Body of pancreas (tissue), 4 donors: ENCODE measurements around the gene NUDT19. TPM values are rescaled to one million over a fixed set of nuclear protein-coding genes. Genes with fewer than 3 reads are reported as not detected.

Experiments
- ATAC-seq: fragments of 150-250 bp; one replicate; pipeline ENCODE4 v1.9.1; 2016
- DNase-seq, 4 donors: peaks; one replicate each; pipeline ENCODE4 v3.0.0-alpha.2; 2019
- H3K27ac ChIP-seq, 4 donors: fragments of 200-600 bp; sonication (generic); 1 replicate in 3 of 4; 2 replicates in 1 of 4; pipeline versions ENCODE4 v1.5.1 to v1.6.1; 2016 to 2019; ENCODE audit warnings: mild to moderate bottlenecking in 1 of 4, mixed read lengths in 1 of 4, moderate library complexity in 1 of 4
- H3K27me3 ChIP-seq, 2 donors: fragments of 200-600 bp; sonication (generic); one replicate each; pipeline ENCODE4 v1.6.0; 2016; ENCODE audit warnings: mild to moderate bottlenecking in 1 of 2
- H3K36me3 ChIP-seq, 2 donors: fragments of 200-600 bp; sonication (generic); replicated peaks in 1 of 2; 2 replicates each; pipeline ENCODE4 v1.5.1; 2016; ENCODE audit warnings: low read depth in 2 of 2; ENCODE audit not compliant: insufficient read depth in 1 of 2
- H3K4me1 ChIP-seq: fragments of 200-600 bp; sonication (generic); one replicate; pipeline ENCODE4 v1.6.0; 2016
- H3K4me3 ChIP-seq, 2 donors: fragments of 200-600 bp; sonication (generic); 1 replicate in 1 of 2; 2 replicates in 1 of 2; pipeline ENCODE4 v1.5.1; 2016 to 2019
- H3K9me3 ChIP-seq, 3 donors: fragments of 200-600 bp; sonication (generic); 1 replicate in 2 of 3; 2 replicates in 1 of 3; pipeline ENCODE4 v1.5.1; 2016
- POLR2A ChIP-seq, 3 donors: fragments of 450-650 bp; IDR thresholded peaks; one replicate each; pipeline ENCODE4 v1.6.1; 2016; ENCODE audit warnings: antibody characterized with exemption in 3 of 3, mild to moderate bottlenecking in 2 of 3
- WGBS, 2 donors: methylation state at CpG; one replicate each; pipeline ENCODE4 v1.1.5; 2017; 5-methylcytosine and 5-hydroxymethylcytosine counted together
- intact Hi-C: fragments of 100-400 bp; cut with DNase I; formaldehyde crosslinking; loops from one replicate; pipeline ENCODE4 v1.15.1; 2023
- total RNA-seq, 2 donors: library from RNA; depleted of rRNA; stranded (reverse); fragments of >200 nt; gene quantifications; one replicate each; pipeline ENCODE4 v1.1.0, GENCODE V29; 2016
- TF ChIP-seq, protein P1 (sequence below), 7 experiments: fragments of 450-650 bp in 4 of 7; fragments of 200-600 bp in 3 of 7; sonication (generic) in 3 of 7; IDR thresholded peaks; one replicate each; pipeline ENCODE4 v1.5.1; 2016 to 2019; ENCODE audit warnings: antibody characterized with exemption in 7 of 7

The NUDT19 gene
- total RNA-seq, 2 donors from 2014 or later = 2.3 to 3.9 TPM

DNA sequence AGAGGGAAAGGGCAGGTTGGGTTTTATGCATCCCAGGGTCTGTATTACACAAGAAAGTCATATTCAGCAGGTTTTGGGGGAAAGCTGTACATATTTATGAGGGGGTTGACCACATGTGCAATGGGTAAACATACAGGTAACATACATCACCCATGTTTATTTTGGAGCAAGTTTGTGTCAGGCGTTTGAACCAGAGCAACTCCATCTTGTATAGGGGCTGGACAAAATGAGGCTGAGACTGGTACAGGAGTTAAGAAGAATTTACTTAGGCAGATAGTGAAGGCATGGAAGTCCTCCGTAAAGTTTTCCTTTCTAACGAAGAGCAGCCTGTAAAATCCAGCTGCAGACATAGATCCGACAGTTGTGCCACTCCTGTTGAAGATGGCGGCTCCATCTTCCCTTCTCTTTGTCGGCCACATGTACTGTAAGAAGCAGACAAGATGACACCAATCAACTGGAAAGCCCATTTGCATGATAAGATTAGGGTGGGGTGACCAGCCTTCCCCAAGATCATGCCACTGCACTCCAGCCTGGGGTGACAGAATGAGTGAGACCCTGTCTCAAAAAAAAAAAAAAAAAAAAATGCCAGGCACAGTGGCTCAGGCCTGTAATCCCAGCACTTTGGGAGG, 4.7 kb upstream of the NUDT19 start:
- intact Hi-C loops = no loop called here
- no peak for DNase-seq
- Histone ChIP-seq H3K9me3 (no peaks in the 10 kb centered on the region), H3K4me3 (no peak overlapping the region), H3K27me3 (no peaks in the 10 kb centered on the region), H3K4me1 (peaks cover 10% of the 10 kb centered on the region), H3K27ac (no peak overlapping the region), H3K36me3 (no peaks in the 10 kb centered on the region)
- TF ChIP-seq POLR2A (IDR thresholded peaks at IDR 0.05) = no peak
- TF ChIP-seq, protein P1, sequence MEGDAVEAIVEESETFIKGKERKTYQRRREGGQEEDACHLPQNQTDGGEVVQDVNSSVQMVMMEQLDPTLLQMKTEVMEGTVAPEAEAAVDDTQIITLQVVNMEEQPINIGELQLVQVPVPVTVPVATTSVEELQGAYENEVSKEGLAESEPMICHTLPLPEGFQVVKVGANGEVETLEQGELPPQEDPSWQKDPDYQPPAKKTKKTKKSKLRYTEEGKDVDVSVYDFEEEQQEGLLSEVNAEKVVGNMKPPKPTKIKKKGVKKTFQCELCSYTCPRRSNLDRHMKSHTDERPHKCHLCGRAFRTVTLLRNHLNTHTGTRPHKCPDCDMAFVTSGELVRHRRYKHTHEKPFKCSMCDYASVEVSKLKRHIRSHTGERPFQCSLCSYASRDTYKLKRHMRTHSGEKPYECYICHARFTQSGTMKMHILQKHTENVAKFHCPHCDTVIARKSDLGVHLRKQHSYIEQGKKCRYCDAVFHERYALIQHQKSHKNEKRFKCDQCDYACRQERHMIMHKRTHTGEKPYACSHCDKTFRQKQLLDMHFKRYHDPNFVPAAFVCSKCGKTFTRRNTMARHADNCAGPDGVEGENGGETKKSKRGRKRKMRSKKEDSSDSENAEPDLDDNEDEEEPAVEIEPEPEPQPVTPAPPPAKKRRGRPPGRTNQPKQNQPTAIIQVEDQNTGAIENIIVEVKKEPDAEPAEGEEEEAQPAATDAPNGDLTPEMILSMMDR (IDR thresholded peaks at IDR 0.05) = no peak
- ATAC-seq = no peak
- WGBS, 2 donors = 90 to 93% methylated on average over 6 of the region's 6 CpGs

DNA sequence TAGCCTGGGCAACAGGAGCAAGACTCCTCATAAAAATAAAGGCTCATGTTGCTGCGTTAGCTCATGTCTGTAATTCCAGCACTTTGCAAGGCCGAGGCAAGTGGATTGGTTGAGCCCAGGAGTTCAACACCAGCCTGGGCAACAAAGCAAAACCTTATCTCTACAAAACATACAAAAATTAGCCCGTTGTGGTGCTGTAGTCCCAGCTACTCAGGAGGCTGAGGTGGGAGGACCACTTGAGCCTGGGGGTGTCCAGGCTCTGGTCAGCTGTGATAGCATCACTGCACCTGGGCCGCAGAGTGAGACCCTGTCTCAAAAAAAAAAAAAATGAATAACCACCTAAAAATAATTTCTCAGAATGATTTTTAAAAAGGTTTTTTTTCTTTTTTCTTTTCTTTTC, 3.9 kb upstream of the NUDT19 start:
- TF ChIP-seq, protein P1 (IDR thresholded peaks at IDR 0.05) = no peak
- no peak for TF ChIP-seq POLR2A (IDR thresholded peaks at IDR 0.05)
- no peak for DNase-seq
- H3K4me1 ChIP-seq = peaks cover 16% of the 10 kb centered on the region
- no peak for ATAC-seq
- no peaks in the 10 kb centered on the region for H3K27me3 ChIP-seq
- H3K27ac ChIP-seq = no peak overlapping the region
- intact Hi-C loops = no loop called here
- no peaks in the 10 kb centered on the region for H3K9me3 ChIP-seq
- 73 to 89% methylated on average over 3 to 4 of the region's 4 CpGs for WGBS, 2 donors
- no peaks in the 10 kb centered on the region for H3K36me3 ChIP-seq
- no peak overlapping the region for H3K4me3 ChIP-seq

DNA sequence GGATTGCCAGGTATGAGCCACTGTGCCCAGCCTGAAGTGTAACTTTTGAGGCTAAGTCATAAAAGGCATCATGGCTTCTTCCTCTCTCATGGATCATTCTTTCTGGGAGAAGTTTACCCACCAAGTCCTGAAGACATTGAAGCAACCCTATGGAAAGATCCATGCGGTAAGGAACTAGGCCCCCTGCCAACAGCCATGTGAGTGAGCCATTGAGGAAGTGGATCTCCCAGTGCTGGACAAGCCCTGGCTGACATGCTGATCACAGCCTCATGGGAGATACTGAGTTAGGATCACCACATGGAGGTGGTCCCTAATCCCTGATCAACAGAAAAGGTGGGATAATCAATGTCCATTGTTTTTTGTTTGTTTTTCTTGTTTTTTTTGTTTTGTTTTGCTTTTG, 3.3 kb upstream of the NUDT19 start:
- 67% methylated on average over 1 of the region's 1 CpG for WGBS, 2 donors
- ATAC-seq (no peak), DNase-seq (no peak)
- no peak overlapping the region for H3K4me3 ChIP-seq
- intact Hi-C loops = no loop called here
- H3K9me3 ChIP-seq = no peaks in the 10 kb centered on the region
- no peak for TF ChIP-seq POLR2A (IDR thresholded peaks at IDR 0.05)
- TF ChIP-seq, protein P1 (IDR thresholded peaks at IDR 0.05) = no peak
- H3K4me1 ChIP-seq = peaks cover 22% of the 10 kb centered on the region
- H3K36me3 ChIP-seq = no peaks in the 10 kb centered on the region
- no peak overlapping the region for H3K27ac ChIP-seq
- no peaks in the 10 kb centered on the region for H3K27me3 ChIP-seq

DNA sequence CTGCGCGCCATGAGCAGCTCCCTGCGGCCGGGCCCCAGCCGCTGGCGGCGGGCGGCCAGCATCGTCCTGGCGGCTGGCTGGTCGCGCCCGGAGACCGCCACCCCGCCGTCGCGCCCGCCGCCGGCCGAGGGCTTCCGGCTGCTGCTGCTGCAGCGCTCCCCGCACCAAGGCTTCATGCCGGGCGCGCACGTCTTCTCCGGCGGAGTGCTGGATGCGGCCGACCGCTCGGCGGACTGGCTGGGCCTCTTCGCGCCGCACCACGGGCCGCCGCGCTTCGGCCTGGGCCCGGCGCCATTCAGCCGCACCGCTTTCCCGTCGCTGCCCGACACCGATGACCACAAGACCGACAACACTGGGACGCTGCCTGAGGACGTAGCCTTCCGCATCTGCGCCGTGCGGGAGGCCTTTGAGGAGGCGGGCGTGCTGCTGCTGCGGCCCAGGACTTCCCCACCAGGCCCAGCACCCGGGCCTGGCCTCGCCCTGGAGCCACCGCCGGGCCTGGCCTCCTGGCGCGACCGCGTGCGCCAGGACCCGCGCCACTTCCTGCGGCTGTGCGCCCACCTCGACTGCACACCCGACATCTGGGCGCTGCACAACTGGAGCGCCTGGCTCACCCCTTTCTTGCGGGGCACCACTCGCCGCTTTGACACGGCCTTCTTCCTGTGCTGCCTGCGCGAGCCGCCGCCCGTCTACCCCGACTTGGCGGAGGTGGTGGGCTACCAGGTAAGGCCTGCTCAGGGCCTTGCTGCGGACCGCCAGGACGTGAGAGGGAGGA, 518 bp downstream of the NUDT19 start:
- Histone ChIP-seq H3K4me1 (peaks cover 59% of the 10 kb centered on the region), H3K4me3 (peak overlapping the region; percentile 29 to 73), H3K36me3 (no peaks in the 10 kb centered on the region), H3K9me3 (no peaks in the 10 kb centered on the region), H3K27ac (peak overlapping the region; percentile 49 to 91 (median 76)), H3K27me3 (no peaks in the 10 kb centered on the region)
- TF ChIP-seq POLR2A (IDR thresholded peaks at IDR 0.05) = peak in 1 of 3 donors; percentile 35
- TF ChIP-seq, protein P1 (IDR thresholded peaks at IDR 0.05) = no peak
- ATAC-seq (peak; percentile 72), DNase-seq (peak; percentile 58 to 77 (median 63))
- 6% methylated on average over 88 of the region's 93 CpGs; no CpG with 5 or more reads in 1 of the 2 donors for WGBS, 2 donors
- intact Hi-C loops = no loop called here
